Stimulated activated CD4-positive, alpha-beta T cell treated with anti-CD3 and anti-CD28 coated beads, Interleukin-15, amount 100 ng/mL, for 48 hours (primary cell): ENCODE data around the gene AMOT.
A peak's percentile ranks its signal among the peaks of the same experiment; 100 is the strongest.
"Not testable (repeated sequence)": the region's sequence is repeated elsewhere in the genome, so short reads cannot be mapped to it uniquely, and the experiment has no call there.

Experiments
- DNase-seq, 2 donors: peaks; one replicate each; pipeline ENCODE4 v3.0.0-alpha.2; 2020; ENCODE audit warnings: low read depth in 2 of 2

Gene AMOT

GRCh38 chrX:112840382-112841113, at the start of gene AMOT:
AMOT (minus strand) TSS chrX:112840831; CDS start chrX:112823126, 17,705 bp downstream.
- DNase-seq = peak; percentile 8 to 44

GRCh38 chrX:112889400-112889799, 48.8 kb upstream of the AMOT start:
- no peak for DNase-seq

- DNase-seq = no peak
Observed at GRCh38 chrX:112888916-112889315, 48.3 kb upstream of the AMOT start.

- no peak for DNase-seq
Observed at GRCh38 chrX:112877771-112878173, 37.1 kb upstream of the AMOT start.

- no peak for DNase-seq
Observed at GRCh38 chrX:112874614-112875013, 34.0 kb upstream of the AMOT start.

GRCh38 chrX:112874175-112874574, 33.5 kb upstream of the AMOT start:
- DNase-seq = no peak

- no peak for DNase-seq
Observed at GRCh38 chrX:112868586-112868985, 28.0 kb upstream of the AMOT start.

GRCh38 chrX:112867570-112867969, 26.9 kb upstream of the AMOT start:
- no peak for DNase-seq

- DNase-seq = no peak
Observed at GRCh38 chrX:112866175-112866574, 25.5 kb upstream of the AMOT start.

GRCh38 chrX:112865464-112866025, 24.9 kb upstream of the AMOT start:
- no peak for DNase-seq

- DNase-seq = no peak
Observed at GRCh38 chrX:112863850-112864249, 23.2 kb upstream of the AMOT start.

- no peak for DNase-seq
Observed at GRCh38 chrX:112857478-112857878, 16.8 kb upstream of the AMOT start.

- not testable (repeated sequence) for DNase-seq
Observed at GRCh38 chrX:112854901-112855300, 14.3 kb upstream of the AMOT start.

- DNase-seq = no peak
Observed at GRCh38 chrX:112852851-112853250, 12.2 kb upstream of the AMOT start.

- DNase-seq = no peak
Observed at GRCh38 chrX:112851806-112852205, 11.2 kb upstream of the AMOT start.

GRCh38 chrX:112851161-112851779, 10.6 kb upstream of the AMOT start:
- no peak for DNase-seq

- DNase-seq = no peak
Observed at GRCh38 chrX:112849016-112849415, 8.4 kb upstream of the AMOT start.

GRCh38 chrX:112846782-112847181, 6.2 kb upstream of the AMOT start:
- DNase-seq = no peak

GRCh38 chrX:112846187-112846586, 5.6 kb upstream of the AMOT start:
- no peak for DNase-seq

GRCh38 chrX:112844250-112844649, 3.6 kb upstream of the AMOT start:
- no peak for DNase-seq

- DNase-seq = no peak
Observed at GRCh38 chrX:112841820-112842157, 1.2 kb upstream of the AMOT start.

- DNase-seq = peak; percentile 47 to 59
Observed at GRCh38 chrX:112841114-112841819, 636 bp upstream of the AMOT start.

- DNase-seq = no peak
Observed at GRCh38 chrX:112839856-112840255, 775 bp downstream of the AMOT start.
